GM21619 (cell line): Measurements from ENCODE around the gene FAM151A.
"Not testable (repeated sequence)": the region's sequence is repeated elsewhere in the genome, so short reads cannot be mapped to it uniquely, and the experiment has no call there.

Experiments used
- ATAC-seq: cut with Tn5 transposase; IDR thresholded peaks from one replicate; pipeline ENCODE4 v1.9.1; 2021; ENCODE audit not compliant: unreplicated experiment

The FAM151A gene

DNA sequence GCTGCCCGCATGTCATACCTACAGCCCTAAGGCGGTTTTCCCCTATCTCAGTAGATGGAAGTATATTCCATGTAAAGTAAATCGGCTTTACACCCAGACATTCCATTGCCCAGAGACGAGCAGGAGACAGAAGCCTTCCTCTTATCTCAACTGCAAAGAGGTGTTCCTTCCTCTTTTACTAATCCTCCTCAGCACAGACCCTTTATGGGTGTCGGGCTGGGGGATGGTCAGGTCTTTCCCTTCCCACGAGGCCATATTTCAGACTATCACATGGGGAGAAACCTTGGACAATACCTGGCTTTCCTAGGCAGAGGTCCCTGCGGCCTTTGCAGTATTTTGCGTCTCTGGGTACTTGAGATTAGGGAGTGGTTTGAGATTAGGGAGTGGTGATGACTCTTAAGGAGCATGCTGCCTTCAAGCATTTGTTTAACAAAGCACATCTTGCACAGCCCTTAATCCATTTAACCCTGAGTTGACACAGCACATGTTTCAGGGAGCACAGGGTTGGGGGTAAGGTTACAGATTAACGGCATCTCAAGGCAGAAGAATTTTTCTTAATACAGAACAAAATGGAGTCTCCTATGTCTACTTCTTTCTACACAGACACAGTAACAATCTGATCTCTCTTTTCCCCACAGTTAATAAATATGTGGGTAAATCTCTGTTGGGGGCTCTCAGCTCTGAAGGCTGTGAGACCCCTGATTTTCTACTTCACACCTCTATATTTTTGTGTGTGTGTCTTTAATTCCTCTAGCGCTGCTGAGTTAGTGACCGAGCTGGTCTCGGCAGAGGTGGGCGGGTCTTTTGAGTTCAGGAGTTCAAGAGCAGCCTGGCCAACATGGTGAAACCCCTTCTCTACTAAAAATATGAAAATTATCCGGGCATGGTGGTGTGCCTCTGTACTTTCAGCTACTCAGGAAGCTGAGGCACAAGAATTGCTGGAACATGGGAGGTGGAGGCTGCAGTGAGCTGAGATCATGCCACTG is 13.4 kb upstream of the FAM151A start:
- not testable (repeated sequence) for ATAC-seq

DNA sequence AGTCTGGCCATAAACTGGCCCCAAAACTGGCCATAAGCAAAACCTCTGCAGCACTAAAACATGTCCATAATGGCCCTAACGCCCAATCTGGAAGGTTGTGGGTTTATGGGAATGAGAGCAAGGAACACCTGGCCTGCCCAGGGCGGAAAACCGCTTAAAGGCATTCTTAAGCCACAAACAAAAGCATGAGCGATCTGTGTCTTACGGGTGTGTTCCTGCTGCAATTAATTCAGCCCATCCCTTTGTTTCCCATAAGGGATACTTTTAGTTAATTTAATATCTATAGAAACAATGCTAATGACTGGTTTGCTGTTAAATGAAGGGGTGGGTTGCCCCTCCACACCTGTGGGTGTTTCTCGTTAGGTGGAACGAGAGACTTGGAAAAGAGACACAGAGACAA is 12.5 kb upstream of the FAM151A start:
- ATAC-seq = not testable (repeated sequence)

DNA sequence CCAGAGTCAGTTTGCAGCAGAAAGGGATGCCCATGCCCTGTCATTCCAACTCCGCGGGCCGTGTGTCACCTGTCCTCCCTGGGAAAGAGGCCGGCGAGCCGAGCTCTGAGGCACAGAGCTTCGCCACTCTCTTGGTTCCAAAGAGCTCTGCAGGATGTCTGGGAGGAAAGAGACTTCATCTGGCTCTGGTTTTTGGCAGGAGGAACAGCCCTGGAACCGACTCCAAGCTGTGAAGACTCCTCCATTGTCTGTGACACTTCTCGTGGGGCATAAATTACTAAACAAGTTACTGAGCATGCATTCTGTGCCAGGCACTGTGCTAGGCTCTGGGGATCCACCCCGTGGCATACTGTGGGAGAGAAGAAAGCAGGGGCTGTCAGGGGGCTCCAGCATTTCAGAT is 3.9 kb upstream of the FAM151A start:
- no peak for ATAC-seq

DNA sequence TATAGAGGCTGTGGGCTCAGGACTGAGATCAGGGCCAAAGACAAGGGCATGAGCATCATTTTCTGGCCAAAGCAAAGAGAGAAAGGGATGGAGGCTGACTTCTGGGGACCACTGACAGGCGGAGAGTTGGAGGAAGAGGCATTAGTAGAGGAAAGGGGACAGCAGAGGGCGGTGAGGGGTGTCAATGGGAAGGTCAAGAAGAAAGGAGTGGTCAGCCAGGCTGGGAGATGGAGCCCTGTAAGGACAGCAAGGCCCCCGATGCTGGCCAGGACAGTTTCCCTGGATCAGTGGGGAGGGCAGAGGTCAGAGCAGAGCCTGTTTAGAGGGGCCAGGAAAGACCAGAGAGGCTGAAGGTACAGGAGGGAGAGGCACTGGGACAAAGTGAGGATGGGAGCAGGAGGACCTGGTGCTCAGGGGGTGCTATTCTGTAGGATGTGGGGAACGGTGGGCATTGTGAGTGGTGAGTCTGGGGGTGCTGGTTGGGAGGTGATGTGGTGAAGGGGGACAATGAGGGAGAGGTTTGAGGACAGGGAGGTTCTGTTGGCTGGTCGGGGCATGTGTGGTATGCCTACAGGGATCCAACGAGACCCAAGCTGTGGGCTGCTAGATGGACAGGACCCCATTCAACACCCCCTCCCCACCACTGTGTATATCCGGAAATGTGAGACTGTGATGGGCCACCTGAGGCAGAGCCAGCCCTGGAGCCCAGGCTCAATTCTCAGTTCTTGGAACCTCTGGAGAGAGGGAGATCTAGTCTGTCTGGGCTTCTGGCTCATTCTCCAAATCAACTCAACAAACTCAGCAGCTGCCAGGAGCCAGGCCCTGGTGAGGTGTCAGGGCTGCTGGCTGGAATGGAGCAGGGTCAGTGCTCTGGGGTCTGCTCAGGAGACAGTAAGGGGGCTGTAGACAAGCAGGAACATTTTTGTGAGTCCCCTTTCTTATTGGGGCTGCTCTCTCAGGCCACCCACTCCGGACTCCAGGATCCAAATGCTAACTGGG is 1.4 kb upstream of the FAM151A start:
- no peak for ATAC-seq

DNA sequence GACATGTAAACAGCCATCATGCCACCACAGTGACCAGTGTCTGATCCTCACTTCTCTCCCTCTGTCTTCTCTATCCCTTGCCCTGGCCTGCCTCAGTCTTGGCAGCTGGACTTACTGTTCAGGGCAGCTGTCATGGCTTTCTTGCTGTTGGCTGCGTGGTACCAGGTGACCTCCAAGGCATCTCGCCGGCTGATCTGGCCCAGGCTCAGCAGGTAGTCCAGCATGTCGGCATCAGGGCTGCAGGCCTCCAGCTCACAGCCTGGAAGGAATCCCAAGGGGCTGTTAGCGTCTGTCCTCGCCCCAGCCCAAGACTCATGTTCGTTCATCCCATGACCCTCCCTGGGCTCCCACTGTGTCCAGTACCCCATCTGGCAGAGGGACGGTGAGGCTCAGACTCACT is 3.6 kb downstream of the FAM151A start:
- no peak for ATAC-seq

DNA sequence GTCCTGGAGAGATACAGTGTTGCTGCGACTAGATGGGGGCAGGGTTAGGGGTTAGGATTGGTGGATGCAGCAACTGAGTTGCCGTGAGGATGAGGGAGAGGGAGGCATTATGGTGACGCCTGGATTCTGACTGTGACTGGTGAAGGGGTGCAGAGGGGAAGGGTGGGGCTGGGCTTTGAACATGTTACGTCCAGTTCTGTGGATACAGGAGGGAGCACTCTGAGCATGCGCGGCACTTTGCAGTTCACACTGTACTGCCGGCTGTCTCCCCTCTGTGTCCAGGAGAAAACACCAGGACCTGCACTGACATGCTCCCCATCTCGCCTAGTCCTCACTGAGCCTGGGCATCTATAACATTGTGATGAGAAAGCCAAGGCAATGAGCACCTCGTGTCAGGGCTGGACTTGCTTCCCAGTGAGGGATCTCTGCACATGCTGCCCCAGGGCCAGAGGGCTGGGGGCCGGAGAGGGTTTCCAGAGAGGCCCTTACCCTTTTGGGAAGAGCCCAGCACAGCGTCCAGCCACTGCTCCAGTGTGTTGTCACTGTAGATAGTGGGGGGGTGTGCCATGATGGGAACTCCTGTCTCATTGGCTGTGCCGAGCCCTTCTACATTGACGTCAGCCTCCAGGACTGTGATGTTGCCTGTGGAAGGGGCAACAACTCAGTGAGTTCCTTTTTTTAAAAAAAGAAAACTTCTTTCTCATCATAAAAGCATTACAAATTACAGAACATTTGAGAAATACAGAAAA is 7.6 kb downstream of the FAM151A start:
- ATAC-seq = no peak

DNA sequence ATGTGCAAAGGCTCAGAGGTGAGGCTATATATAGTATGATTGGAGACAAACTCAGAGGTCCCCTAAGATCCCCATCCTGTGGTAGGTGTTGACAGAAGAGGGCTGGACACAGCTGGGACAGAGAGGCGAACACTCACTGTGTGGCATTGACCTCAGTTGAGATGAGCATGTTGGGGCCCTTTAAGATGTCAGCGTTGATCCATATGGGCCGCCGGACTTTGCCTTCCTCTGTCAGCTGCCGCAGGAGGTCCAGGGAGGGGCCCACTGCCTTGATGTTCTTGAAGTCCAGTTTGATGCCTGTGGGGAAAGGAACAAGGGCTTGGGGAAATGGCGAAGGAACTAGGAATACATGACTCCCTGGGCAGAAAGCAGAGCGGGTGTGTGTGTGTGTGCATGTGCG is 8.8 kb downstream of the FAM151A start:
- ATAC-seq = no peak

DNA sequence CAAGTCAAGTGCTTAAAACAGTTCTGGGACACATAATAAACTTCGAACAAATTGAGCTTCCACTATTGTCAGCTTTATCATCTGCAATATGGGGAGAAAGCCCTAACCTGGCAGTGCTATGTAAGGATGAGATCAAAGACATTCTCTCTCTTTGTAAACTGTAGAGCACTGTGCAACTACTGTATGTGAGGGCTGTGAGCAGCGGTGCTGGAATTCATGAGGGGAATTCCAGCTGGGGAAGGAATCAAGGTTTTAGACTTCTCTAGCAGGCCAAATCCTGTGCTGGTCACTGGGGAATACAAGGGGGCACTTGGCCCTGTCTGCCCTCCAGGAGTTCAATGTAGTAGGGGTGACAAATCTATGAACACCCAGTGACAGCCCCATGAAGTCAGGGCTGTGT is 9.3 kb downstream of the FAM151A start:
- ATAC-seq = no peak

DNA sequence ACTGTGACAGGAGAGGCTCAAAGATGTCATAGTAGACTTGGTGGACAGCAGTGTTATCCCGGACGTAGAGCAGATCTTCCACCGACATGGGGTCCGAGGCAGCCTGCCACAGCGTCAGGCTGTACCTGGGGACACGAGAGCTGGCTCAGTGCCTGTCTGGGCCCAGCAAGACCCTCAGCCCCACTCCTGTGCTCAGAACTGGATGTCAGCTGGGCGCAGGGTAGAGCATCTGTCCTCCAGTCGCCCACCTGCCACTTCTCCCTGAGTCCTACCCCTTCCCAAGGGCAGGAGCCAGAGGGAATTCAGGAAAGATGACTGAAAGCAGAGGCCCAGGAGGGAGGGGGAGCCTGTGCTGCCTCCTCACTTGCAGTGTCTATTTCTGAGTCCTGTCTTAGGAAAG is 11.7 kb downstream of the FAM151A start:
- no peak for ATAC-seq

DNA sequence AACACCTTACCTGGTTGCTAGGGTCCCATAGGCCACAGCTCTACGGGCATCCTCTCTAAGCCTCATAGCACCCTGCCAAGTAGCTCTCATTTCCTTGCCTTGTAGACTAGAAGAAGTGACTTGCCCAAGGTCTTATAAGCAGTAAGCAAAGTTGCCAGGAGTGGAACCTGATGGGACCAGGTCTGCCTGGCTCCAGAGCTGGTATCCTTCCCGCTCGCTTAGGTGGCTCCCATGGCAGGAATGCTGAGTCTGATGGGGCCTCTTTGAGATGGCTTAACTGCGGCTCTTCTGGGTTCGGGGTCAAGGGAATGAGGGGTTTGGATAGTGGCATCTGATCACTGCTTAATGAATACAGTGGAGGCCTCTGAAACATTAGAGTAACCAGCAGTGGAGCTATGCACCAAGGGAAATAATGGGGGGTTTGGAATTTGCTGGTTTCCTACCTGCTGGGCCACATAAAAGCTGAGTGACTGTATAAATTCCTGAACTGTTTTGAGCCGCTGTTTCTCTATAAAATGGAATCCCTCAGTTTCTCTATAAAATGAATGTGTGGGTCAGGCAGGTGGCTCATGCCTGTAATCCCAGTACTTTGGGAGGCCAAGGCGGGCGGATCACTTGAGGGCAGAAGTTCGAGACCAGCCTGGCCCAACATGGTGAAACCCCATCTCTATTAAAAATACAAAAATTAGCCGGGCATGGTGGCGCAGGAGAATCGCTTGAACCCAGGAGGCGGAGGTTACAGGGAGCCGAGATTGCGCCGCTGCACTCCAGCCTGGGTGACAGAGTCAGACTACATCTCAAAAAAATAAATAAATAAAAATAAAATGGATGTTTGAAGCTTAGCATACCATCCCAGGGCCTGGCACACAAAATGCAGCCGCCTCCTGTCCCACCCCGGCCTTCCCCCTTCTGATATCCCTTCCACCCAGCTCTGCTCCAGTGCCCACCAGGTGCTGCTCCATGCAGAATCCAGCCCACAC is 12.4 kb downstream of the FAM151A start:
- no peak for ATAC-seq

DNA sequence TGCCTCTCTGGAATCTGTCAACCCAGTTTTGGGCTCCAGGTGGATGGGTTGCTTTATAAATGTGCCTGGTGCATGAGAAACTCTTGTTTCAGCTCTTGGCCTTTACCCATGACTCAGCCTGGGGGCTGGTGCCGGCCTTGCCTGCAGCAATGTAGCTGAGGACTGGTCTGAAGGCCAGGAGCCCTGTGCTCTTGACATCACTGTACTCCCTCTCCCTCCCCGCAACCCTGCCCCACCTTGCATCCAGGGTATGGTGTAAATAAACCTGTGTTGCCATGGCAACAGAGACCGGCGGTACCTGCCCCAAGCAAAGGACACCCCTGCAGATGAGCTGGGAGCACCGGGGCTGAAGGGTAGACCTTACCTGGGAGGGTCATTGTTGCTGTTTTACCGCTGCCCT is 13.3 kb downstream of the FAM151A start:
- ATAC-seq = no peak

DNA sequence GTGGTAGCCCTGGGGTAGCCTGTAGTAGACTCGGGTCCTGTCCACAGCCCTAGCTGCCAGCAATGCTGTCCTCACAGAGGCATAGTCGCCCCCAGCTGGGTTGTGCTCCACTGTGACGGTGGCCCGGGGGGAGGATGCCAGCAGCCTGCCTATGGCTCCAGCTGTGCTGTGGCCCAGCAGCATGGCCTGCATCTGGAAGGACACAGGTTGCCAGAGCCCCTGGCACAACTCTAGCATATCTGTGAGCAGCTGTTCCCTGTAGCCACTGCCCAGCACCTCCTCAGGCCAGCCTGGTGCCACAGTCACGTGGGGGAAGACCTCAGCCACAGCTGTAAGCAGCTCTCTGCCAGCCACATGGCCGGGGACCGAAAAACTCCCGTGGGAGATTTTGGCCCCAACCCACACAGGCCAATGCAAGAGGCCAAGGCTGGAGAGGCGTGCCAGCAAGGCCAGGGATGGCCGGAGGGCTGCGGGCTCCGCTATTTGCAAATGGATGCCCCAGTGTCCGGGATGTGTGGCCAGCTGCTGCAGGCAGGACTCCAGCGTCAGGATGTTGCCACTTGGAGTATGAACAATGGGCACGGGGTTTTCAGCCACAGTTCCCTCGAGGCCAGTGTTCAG is 13.9 kb downstream of the FAM151A start:
- ATAC-seq = no peak

DNA sequence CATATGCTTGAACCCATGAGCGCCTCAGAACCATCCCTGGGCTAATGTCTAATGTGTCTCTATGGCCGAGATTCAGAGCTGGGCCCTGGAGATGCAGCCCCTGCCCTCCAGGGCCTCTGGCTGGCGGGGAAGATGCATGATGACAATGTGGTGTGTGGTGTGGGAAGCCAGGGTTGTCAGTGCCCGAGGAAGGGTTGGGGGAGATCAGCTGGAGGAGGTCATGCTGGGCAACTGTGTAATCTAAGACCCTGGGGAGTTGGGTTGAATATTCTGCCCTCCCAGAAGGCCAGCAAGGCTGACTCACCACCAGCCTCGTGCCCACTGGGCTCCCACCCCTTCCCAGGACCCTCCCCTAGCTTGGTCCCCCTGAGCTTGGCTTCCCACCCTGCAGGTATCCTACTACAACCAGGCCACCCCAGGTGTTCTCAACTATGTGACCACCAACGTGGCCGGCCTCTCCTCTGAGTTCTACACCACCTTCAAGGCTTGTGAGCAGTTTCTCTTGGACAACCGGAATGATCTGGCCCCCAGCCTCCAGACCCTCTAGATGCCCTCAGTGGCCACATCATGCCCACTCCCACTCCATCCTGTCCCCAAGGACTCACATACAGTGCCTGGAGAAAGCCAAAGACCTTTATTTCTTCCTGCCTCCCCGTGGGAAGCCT is 14.6 kb downstream of the FAM151A start:
- no peak for ATAC-seq

DNA sequence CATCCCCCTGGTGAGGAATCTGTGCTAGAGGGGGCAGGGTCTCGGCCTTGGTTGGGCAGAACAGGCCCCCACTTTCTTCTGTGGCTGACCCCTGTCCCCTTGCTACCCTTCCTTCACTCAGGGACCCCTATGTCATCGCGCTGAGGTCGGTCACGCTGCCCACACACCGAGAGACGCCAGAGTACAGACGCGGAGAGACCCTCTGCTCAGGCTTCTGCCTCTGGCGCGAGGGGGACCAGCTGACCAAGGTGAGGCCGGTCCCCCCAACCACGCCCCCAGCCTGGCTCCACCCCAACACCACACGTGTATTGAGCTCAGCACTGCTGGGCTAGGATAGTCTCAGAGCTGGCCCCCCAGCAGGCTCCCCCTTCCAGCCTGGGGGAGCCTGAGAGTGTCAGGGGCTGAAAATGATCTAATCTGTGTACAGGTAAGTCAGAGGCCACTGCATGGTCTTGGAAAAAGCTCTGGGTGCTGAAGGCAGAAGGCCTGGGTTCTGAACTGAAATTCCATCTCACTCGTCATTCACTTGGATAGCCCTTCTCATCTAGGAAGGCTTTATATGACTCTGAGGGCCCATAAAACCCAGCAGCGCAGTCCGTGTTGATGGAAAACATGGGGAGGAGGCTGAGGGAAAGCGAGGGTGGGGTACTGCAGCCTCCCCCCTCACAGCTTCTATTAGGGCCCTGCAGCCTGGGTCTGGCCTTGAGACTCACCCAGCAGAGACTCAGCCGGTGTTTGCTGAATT is 15.3 kb downstream of the FAM151A start:
- ATAC-seq = no peak

DNA sequence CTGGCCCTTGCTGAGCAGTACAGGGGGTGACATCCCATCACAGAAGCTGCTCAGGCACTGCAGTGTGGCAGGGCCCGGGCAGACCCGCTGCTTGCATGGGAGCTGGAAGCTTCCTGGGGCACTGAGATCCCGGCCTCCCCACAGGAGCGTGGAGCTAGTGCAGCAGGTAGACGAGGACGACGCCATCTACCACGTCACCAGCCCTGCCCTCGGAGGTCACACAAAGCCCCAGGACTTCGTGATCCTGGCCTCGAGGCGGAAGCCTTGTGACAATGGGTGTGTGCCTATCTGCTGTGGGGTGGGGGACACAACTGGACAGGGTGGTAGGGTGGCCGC is 16.4 kb downstream of the FAM151A start:
- ATAC-seq = no peak

DNA sequence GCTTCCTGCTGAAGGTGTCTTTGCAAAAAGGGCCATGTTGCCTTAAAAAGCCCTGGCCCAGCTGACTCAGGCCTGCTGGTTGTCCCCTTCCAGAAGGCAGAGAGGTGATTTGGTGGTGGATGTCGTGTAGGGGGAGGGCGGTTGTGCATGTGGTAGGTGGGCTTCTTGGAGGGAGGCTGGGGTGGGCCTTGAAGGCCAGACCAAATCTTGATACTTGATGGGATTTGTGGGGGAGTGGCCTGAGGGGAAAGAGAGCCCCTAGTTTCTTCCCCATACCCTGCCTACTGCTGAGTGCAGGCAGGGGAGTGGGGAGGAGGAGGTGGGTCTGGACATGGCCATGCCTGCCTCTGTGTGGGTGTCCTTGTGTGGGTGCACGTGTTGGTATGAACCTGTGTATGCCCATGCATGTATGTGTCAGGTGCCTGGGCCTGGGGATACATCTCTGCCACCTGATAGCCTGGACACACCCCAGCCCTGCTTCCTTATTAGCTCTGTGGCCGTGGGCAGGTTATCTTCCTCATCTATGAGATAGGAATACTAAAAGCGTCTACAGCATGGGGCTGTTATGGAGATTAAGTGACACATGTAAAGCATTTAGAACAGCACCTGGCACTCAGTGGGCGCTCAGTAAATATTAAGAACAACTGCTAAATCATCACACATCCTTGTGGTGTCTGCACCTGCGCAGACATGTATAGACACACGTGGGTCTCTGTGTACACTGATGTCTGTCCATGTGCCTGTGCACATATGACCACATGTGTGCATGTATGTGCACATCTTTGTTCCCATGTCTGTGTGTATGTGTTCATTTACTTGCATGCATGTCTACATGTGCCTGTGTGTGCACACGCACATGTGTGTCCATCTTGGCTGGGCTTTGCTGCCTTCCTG is 17.0 kb downstream of the FAM151A start:
- ATAC-seq = no peak
